Measurements from ENCODE around the gene AIF1.

The AIF1 gene

GRCh38 chr6:31663961-31664789 is 49.1 kb downstream of the AIF1 start:
- DNase-seq (ENCODE audit: low spot score): no peak

- DNase-seq (ENCODE audit: low spot score): peak; percentile 99
Observed at GRCh38 chr6:31664790-31665500, 49.9 kb downstream of the AIF1 start, which contains the start of gene GPANK1. GPANK1 (minus strand) TSS chr6:31664997; CDS start chr6:31664478, 519 bp downstream.

- peak; percentile 99 for DNase-seq (ENCODE audit: low spot score)
Observed at GRCh38 chr6:31665501-31666336, 50.7 kb downstream of the AIF1 start, which contains the start of gene CSNK2B. CSNK2B (plus strand) TSS chr6:31666080; CDS start chr6:31666832, 752 bp downstream.

GRCh38 chr6:31666337-31666965 is 51.4 kb downstream of the AIF1 start:
- no peak for DNase-seq (ENCODE audit: low spot score)
